T47D (cell line): ENCODE results near the gene INPP5B.

ENCODE experiments used
- DNase-seq, 2 experiments: peaks; one replicate each; pipeline versions ENCODE4 v3.0.0 to v3.0.0-alpha.2; 2011 to 2012; ENCODE audit warnings: low read depth in 1 of 2, low spot score in 1 of 2
- JUND ChIP-seq: IDR thresholded peaks from 2 replicates; pipeline ENCODE4 v1.6.1; 2012; ENCODE audit warnings: low read depth
- in situ Hi-C: cut with HindIII; loops from 2 replicates; pipeline ENCODE4 v1.10.0; 2016; ENCODE audit warnings: low sequenced_read_pairs, low pct_unique_long_range_greater_than_20kb

The INPP5B gene

GRCh38 chr1:37846647-37847339 is 100.1 kb downstream of the INPP5B start:
- no peak for TF ChIP-seq JUND
- in situ Hi-C loops = no loop called here

GRCh38 chr1:37845786-37846185 is 101.1 kb downstream of the INPP5B start:
- no peak for TF ChIP-seq JUND
- DNase-seq = no peak
- in situ Hi-C loops = no loop called here

More at GRCh38 chr1:37846647-37847339, 100.1 kb downstream of the INPP5B start:
- no peak for DNase-seq

GRCh38 chr1:37845049-37845646 is 101.7 kb downstream of the INPP5B start:
- TF ChIP-seq JUND = no peak
- DNase-seq = no peak
- in situ Hi-C loops = no loop called here

GRCh38 chr1:37844536-37844935 is 102.3 kb downstream of the INPP5B start:
- no peak for TF ChIP-seq JUND
- in situ Hi-C loops = no loop called here
- DNase-seq = no peak

GRCh38 chr1:37841652-37842051 is 105.2 kb downstream of the INPP5B start:
- no peak for TF ChIP-seq JUND
- in situ Hi-C loops = no loop called here
- DNase-seq = no peak

- in situ Hi-C loops = no loop called here
- DNase-seq = no peak
- no peak for TF ChIP-seq JUND
These were observed 106.1 kb downstream of the INPP5B start for GRCh38 chr1:37840711-37841110.

GRCh38 chr1:37839676-37840075 is 107.2 kb downstream of the INPP5B start:
- no peak for DNase-seq
- in situ Hi-C loops = no loop called here
- TF ChIP-seq JUND = no peak

GRCh38 chr1:37836788-37837187 is 110.1 kb downstream of the INPP5B start:
- no peak for DNase-seq
- no peak for TF ChIP-seq JUND
- in situ Hi-C loops = no loop called here

GRCh38 chr1:37831809-37832208 is 115.0 kb downstream of the INPP5B start:
- in situ Hi-C loops = no loop called here
- no peak for TF ChIP-seq JUND
- no peak for DNase-seq

- no peak for DNase-seq
- TF ChIP-seq JUND = no peak
- in situ Hi-C loops = no loop called here
These were observed 115.7 kb downstream of the INPP5B start for GRCh38 chr1:37831109-37831508.

GRCh38 chr1:37828410-37829074 is 118.3 kb downstream of the INPP5B start:
- in situ Hi-C loops = no loop called here

GRCh38 chr1:37825506-37825905 is 121.3 kb downstream of the INPP5B start:
- DNase-seq = no peak
- in situ Hi-C loops = no loop called here
- no peak for TF ChIP-seq JUND

More at GRCh38 chr1:37828410-37829074, 118.3 kb downstream of the INPP5B start:
- no peak for TF ChIP-seq JUND
- DNase-seq = no peak

GRCh38 chr1:37824001-37824400 is 122.9 kb downstream of the INPP5B start:
- no peak for DNase-seq
- no peak for TF ChIP-seq JUND
- in situ Hi-C loops = no loop called here
